NCI-H2081 treated with DMSO at 0.1 percent for 48 hours (cell line): Measurements from ENCODE around the gene EHBP1L1.

Experiments used
- DNase-seq: peaks from one replicate; lab custom pipeline; 2025; lab: John Stamatoyannopoulos, UW

EHBP1L1 gene

DNA sequence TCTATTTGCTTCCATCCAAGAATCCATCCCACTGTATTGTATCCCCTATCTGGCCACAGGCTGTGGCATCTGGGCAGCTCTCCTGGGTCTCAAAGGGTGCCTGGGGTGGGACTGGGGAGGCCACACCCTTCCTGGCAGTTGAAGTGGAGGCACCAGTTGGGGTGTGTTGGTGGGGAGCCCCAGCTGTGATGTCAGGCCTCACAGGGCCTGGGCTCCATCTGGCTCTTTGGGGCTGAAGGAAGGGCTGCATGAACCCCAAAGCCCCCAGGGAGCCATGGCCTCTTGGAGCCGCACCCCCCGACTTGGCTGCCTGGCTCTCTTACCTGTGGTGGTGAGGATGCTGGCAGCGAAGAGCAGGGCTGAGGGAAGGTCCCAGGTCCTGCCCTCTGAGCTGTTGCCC lies 19.3 kb downstream of the EHBP1L1 start:
- DNase-seq = no peak

DNA sequence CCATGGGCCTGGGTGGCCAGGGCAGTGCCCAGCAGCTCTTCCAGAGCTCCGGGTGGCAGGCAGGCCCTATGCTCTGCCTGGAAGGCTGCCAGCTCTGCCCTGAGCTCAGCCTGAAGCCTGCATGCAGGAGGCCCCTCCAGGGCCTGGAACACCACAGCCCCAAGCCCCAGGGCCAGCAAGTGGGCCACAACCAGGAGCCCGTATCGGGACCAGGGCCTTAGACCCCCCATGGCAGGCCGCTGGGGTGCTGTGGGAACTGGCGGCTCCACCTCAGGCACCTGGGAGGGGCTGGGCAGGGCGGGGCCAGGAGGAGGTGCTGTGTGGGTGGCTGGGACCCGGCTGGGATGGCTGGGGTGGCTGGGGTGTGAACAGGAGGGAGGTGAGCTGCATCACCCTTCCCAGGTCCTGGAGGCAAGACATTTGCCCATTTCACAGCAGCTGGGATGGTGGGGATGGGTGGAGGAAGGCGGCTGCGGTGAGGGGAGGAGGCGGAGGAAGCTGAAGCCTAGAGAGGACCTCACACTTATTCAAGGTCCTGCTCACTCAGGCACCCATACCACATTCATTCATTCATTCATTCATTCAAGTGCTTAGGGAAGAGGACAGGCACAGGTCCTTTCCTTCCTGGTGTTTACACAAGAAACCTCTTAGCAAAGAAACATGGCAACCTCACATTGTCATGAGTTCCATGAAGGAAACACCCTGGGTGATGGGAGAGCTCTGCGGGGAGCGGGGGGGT lies 19.9 kb downstream of the EHBP1L1 start, which contains the start of gene KCNK7:
Gene KCNK7, minus strand, starts transcription at position 258 of the 739 bp plus-strand sequence. Its CDS starts 28 bp downstream, at position 230.
- no peak for DNase-seq

DNA sequence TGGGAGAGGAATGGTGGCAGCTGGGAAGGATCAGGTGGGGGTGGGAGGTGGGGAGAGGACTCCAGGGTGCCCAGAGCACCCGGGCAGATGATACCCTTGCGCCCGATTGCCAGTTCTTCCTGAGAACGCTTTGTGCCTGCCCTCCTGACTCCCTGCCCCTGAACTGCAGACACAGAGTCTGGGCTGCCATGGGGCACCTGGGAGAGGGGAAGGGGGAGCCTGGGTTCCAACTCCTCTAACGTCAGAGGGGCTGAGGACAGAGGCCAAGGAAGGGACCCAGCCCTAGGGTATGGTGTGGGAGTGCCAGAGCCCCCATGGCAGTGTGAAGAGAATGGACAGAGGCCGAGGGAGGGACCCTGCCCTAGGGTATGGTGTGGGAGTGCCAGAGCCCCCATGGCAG lies 20.7 kb downstream of the EHBP1L1 start:
- DNase-seq = no peak

DNA sequence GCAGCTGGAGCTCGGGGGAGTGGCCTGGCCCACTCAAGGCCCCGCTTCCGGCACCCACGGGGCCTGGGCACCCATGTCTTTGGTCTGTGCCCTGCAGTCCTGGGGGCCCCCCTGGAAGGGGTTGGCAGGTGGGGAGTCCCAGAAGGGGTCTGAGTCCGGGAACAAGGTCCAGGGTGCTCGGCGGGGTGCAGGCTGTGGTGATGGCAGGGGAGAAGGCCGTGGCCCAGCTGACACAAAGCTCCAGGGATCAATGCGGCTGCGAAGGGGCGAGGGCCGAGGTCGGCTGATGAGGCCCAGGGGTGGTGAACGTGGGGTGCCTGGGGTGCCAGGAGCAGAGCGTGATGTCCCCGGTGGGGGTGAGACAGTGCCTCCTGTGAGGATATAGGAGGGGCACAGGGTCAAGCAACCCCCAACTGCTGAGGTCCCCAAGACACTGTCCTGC lies 22.4 kb downstream of the EHBP1L1 start:
- DNase-seq = no peak

- no peak for DNase-seq
Measured at GRCh38 chr11:65599216-65599954, 23.5 kb downstream of the EHBP1L1 start.

DNA sequence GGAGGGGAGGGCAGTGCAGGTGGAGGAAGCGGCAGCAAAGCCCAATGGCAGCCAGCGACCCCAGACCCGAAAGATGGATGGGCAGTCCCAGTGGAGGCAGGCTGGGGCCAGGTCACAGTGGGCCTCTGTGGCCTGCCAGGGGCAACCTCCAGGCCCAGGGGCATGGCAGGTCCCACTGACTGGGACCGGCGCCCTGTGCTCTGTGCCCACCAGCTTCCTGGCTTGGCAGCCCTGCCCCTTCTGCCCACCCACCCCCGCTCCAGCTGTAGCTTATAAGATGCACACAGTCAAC lies 24.0 kb downstream of the EHBP1L1 start:
- no peak for DNase-seq

- no peak for DNase-seq
Measured at GRCh38 chr11:65604258-65604657, 28.4 kb downstream of the EHBP1L1 start.

DNA sequence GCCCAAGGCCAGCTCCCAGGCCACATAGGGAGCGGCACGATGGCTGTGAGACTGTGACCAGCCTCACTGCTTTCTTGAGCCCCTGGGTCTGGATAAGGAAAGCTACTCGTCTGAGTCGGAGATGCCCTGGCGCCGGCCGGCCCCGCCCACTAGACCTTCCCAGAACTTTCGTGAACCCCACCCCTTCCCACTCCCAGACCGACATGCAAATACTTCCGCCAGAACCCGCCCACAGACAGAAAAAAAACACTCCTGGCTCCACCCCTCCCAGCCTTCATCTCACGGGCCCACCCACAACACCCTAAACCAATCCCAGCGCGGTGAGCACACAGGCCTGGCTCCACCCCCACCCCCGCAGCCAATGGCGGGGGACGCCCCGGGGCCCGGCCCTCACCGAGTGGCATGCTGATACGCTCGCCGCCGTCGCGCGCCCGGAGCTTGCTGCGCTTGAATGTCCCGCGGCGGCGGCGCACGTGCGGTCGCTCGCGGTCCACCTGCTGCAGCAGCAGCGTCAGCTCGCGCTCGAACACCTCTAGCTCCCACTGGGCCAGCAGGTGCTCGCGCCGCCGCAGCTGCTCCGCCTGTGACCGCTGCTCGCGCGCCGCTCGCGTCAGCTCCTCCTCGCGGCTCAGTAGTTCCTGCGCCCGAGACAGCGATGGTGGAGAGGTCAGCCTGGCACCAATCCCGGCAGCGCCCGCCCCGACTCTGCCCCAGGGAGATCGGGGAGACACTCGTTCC lies 31.2 kb downstream of the EHBP1L1 start:
- no peak for DNase-seq

DNA sequence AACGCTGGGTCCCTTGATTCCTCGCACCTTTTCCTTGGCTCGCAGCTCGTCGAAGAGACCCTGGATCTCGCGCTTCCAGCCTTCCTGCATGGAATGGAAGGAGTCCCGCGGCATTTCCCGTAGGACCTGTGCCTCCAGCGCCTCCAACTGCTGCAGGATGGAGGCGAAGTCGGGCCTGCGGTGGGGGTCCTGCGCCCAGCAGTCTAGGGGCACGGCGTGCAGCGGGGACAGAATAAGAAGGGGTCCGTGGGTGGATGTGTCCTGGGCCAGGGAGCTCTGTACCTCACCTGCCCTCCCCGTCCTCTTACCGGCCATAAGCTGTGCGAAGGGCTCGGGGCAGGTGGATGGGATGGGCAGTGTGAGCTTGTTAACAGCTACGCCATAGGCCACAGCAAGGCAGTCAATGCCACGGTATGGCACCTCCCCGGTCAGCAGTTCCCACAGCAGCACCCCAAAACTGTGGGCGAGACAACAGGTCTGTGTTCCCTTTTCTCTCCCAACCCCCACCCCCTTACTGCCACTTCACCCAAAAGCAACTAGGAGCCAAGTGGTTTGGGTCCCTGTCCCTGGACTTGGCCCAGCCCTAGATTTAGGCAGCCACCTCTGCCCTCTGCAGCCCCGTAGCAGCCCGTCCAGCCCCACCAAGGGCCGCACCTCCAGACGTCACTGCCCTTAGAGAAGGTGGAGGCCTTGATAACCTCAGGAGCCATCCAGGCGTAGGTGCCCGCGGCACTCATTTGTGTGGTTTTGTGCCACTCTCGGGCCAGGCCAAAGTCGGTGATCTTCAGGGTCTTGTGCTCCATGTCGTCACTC lies 32.0 kb downstream of the EHBP1L1 start:
- no peak for DNase-seq

GRCh38 chr11:65609229-65609628 lies 33.4 kb downstream of the EHBP1L1 start:
- no peak for DNase-seq

- DNase-seq = no peak
Measured at GRCh38 chr11:65609665-65610064, 33.8 kb downstream of the EHBP1L1 start.

- no peak for DNase-seq
Measured at GRCh38 chr11:65610404-65610803, 34.6 kb downstream of the EHBP1L1 start.

- DNase-seq = no peak
Measured at GRCh38 chr11:65611028-65611757, 35.3 kb downstream of the EHBP1L1 start.

- no peak for DNase-seq
Measured at GRCh38 chr11:65611758-65612603, 36.1 kb downstream of the EHBP1L1 start.

GRCh38 chr11:65612691-65613090 lies 36.8 kb downstream of the EHBP1L1 start:
- no peak for DNase-seq

DNA sequence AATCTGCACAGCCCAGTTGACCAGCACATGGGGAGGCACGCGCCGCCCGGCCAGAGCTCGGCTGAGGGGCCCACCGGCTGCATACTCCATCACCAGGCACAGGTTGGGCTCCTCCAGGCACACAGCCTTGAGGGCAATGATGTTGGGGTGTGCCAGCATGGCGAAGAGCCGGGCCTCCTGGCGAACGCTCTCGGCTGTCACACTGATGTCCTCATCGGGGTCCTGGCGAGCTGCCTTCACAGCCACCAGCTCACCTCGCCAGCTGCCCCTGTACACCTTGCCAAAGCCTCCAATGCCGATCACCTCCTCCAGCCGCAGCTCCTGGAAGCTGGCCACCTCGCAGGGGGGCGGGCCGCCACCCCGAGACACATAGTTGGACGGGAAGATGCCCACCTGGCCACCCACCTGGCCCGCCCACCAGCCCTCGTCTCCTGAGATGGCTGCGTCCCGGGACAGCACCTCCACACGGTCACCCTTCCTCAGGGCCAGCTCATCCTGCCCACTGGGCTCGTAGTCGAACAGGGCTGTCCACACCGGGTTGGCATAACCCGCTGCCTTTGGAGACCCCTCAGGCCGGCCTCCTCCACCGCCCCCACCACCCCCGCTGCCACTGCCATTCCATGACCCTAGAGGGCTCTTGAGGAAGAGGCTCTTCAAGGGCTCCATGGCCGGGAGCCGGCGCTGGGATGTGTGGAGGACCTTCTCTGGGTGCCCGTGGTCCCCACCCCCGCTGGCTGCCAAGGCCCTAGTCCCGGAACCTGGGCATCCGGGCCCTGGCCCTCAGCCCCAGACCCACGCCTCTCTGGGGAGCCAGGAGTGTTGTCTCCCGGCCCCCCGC lies 37.5 kb downstream of the EHBP1L1 start:
- no peak for DNase-seq

DNA sequence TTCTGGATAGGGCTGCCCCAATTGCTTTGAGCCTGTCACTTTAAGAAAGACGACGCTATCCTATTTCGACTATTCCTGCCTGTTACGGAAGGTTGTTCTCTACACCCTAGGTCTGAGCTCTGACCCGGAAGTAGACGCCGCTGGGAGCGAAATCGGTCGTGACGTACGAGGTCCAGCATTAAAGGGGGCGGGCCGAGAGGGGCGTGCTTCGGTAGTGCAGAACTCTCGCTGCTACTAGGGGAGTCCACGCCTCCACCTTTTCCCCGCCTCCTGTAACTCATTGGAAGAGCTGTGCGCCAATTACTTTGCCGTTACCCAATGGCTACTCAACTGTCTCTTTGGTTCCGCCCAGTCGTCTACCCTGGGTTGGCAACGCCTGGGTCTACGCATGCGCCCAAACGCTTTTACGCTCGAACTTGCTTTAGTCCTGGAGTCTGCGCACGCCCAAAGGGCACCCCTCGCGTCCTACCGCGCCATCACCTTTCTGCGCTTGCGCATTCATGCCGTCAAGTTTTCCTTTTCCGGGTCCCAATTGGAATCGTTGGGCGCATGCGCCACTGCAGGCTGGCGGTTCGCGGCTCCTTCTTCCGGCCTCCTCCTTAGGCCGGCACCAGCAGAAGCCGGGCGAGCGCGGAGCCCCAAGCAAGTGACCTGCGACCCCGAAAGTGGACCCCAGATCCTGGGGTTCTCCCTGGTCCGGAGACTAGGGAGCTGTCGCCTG lies 39.5 kb downstream of the EHBP1L1 start, which contains the start of gene PCNX3:
Gene PCNX3, plus strand, starts transcription at position 548 of the 721 bp plus-strand sequence. CDS start 536 bp downstream, outside the sequence.
- peak; percentile 99 for DNase-seq

DNA sequence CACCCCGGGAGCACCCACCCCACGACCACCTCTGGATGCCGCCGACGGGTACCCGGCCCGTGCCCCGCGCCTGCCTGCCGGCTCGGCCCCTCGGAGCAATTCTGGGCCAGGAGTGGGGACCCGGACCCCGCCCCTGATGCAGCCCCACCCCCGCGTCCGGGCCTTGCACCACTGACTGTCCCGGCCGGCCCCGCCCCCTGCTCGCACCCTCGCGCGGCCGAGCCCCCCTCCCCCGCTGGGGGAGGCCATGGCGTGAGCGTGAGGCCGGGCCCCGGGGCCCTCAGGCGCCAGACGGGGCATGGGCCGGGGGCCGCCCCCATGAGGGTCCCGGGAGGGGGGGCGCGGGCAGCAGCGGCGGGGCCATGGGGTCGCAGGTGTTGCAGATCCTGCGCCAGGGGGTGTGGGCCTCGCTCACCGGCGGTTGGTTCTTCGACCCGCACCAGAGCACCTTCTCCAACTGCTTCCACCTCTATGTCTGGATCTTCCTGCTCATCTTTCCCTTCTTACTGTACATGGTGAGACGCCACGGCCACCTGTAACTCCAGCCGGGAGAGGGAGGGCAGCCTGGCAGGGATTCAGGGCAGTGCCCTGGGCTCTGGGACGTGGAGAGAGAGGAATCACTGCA lies 40.2 kb downstream of the EHBP1L1 start:
- DNase-seq = no peak
